SU-DHL-6 (cell line): ENCODE data around the gene DCAF8L1.
"Not testable (repeated sequence)": the region's sequence is repeated elsewhere in the genome, so short reads cannot be mapped to it uniquely, and the experiment has no call there.

Experiments
- H2AFZ ChIP-seq: fragments of 200-600 bp; sonication (generic); 2 replicates; pipeline ENCODE4 v1.6.1; 2014; ENCODE audit warnings: low read depth, mild to moderate bottlenecking, moderate library complexity, mixed read lengths, antibody characterized with exemption, low read length; ENCODE audit not compliant: severe bottlenecking
- H3F3A ChIP-seq: fragments of 200-600 bp; shearing (Covaris generic); 2 replicates; pipeline ENCODE4 v1.6.0; 2016; ENCODE audit warnings: antibody characterized with exemption, mild to moderate bottlenecking; ENCODE audit not compliant: insufficient read depth
- H3K27ac ChIP-seq: fragments of 200-600 bp; sonication (generic); 2 replicates; pipeline ENCODE4 v1.5.1; 2016; ENCODE audit warnings: low read depth, mild to moderate bottlenecking, low read length, moderate library complexity, mixed read lengths
- H3K27me3 ChIP-seq: fragments of 200-600 bp; sonication (generic), shearing (Covaris generic); 2 replicates; pipeline ENCODE4 v1.6.0; 2014; ENCODE audit warnings: mild to moderate bottlenecking, low read length
- H3K36me3 ChIP-seq: fragments of 200-600 bp; sonication (generic); 2 replicates; pipeline ENCODE4 v1.6.1; 2014; ENCODE audit warnings: mild to moderate bottlenecking, low read length, mixed read lengths
- H3K4me2 ChIP-seq: fragments of 300-600, 200-600 bp; shearing (Covaris generic), sonication (generic); 2 replicates; pipeline ENCODE4 v1.6.0; 2014; ENCODE audit warnings: low read length, low read depth, mild to moderate bottlenecking; ENCODE audit not compliant: poor library complexity, severe bottlenecking
- H3K4me3 ChIP-seq: fragments of 200-600 bp; sonication (generic); 2 replicates; pipeline ENCODE4 v1.5.1; 2014; ENCODE audit warnings: antibody characterized with exemption, low read length, mild to moderate bottlenecking, mixed read lengths; ENCODE audit not compliant: insufficient read depth, poor library complexity, severe bottlenecking
- H3K79me2 ChIP-seq: fragments of 200-600 bp; sonication (generic); 2 replicates; pipeline ENCODE4 v1.6.1; 2014; ENCODE audit warnings: mild to moderate bottlenecking, low read length, moderate library complexity; ENCODE audit not compliant: insufficient read depth
- H3K9ac ChIP-seq: fragments of 200-600 bp; sonication (generic); 2 replicates; pipeline ENCODE4 v1.7.0; 2014; ENCODE audit warnings: mild to moderate bottlenecking, low read length
- H3K9me2 ChIP-seq: fragments of 200-600 bp; sonication (generic); replicated peaks from 2 replicates; pipeline ENCODE4 v1.6.1; 2014; ENCODE audit warnings: low read length; ENCODE audit not compliant: insufficient read depth
- H3K9me3 ChIP-seq: fragments of 200-600 bp; sonication (generic); 2 replicates; pipeline ENCODE4 v1.6.1; 2014; ENCODE audit warnings: low read length, mixed read lengths; ENCODE audit not compliant: insufficient read depth
- H4K20me1 ChIP-seq: fragments of 200-600 bp; sonication (generic); 2 replicates; pipeline ENCODE4 v1.6.1; 2014; ENCODE audit warnings: low read depth, mild to moderate bottlenecking, antibody characterized with exemption, low read length, moderate library complexity, mixed read lengths
- EZH2phosphoT487 ChIP-seq: fragments of 200-600 bp; sonication (generic), shearing (Covaris generic); conservative IDR thresholded peaks from 2 replicates; pipeline ENCODE4 v1.6.1; 2018; ENCODE audit warnings: mild to moderate bottlenecking, antibody characterized with exemption, low read length, moderate library complexity, mixed read lengths
- TF ChIP-seq, protein P1 (sequence below): fragments of 200-600 bp; sonication (generic); IDR thresholded peaks from one replicate; pipeline ENCODE4 v1.5.1; 2017; ENCODE audit warnings: antibody characterized with exemption, mild to moderate bottlenecking, low read length, moderate library complexity; ENCODE audit not compliant: insufficient read depth, poor library complexity, severe bottlenecking

DCAF8L1 gene

DNA sequence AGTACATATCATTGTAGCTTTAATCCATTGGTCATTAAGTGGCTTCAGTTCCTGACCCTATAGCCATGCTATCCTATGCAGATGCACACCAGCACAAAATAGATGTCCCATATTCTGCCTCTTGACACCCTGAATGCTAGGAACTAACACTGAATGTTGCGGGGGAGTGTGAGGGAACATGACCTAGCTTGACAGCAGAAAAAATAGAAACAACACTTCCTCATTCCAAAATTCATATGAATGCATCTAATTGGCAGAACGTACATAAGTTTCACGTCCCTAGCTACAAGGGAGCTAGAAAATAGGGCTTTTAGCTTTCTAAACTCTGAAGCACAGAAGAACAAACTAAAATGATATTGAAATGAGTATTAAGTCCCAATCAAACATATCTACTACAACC is 14.4 kb upstream of the DCAF8L1 start:
- H3K9me3 ChIP-seq, result no peaks in the 10 kb centered on the region
- H3K4me2 ChIP-seq, result no peak overlapping the region
- no peaks in the 10 kb centered on the region for H3K9me2 ChIP-seq
- no peak overlapping the region for H3K27ac ChIP-seq
- no peak overlapping the region for H2AFZ ChIP-seq
- no peaks in the 10 kb centered on the region for H3K27me3 ChIP-seq
- H3F3A ChIP-seq, result no peaks in the 10 kb centered on the region
- no peak overlapping the region for H3K9ac ChIP-seq
- H4K20me1 ChIP-seq, result no peaks in the 10 kb centered on the region
- TF ChIP-seq EZH2phosphoT487, result no peak
- TF ChIP-seq, protein P1, sequence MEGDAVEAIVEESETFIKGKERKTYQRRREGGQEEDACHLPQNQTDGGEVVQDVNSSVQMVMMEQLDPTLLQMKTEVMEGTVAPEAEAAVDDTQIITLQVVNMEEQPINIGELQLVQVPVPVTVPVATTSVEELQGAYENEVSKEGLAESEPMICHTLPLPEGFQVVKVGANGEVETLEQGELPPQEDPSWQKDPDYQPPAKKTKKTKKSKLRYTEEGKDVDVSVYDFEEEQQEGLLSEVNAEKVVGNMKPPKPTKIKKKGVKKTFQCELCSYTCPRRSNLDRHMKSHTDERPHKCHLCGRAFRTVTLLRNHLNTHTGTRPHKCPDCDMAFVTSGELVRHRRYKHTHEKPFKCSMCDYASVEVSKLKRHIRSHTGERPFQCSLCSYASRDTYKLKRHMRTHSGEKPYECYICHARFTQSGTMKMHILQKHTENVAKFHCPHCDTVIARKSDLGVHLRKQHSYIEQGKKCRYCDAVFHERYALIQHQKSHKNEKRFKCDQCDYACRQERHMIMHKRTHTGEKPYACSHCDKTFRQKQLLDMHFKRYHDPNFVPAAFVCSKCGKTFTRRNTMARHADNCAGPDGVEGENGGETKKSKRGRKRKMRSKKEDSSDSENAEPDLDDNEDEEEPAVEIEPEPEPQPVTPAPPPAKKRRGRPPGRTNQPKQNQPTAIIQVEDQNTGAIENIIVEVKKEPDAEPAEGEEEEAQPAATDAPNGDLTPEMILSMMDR, result no peak
- H3K4me3 ChIP-seq, result no peak overlapping the region
- no peaks in the 10 kb centered on the region for H3K36me3 ChIP-seq
- H3K79me2 ChIP-seq, result no peaks in the 10 kb centered on the region

GRCh38 chrX:27987862-27988646 is 6.8 kb upstream of the DCAF8L1 start:
- no peaks in the 10 kb centered on the region for H3K79me2 ChIP-seq
- H3K4me3 ChIP-seq, result no peak overlapping the region
- no peaks in the 10 kb centered on the region for H3K9me2 ChIP-seq
- H3K9ac ChIP-seq, result no peak overlapping the region
- H3K36me3 ChIP-seq, result no peaks in the 10 kb centered on the region
- no peak overlapping the region for H3K27ac ChIP-seq
- H3K4me2 ChIP-seq, result no peak overlapping the region
- no peaks in the 10 kb centered on the region for H4K20me1 ChIP-seq
- H3K9me3 ChIP-seq, result no peaks in the 10 kb centered on the region
- no peak overlapping the region for H2AFZ ChIP-seq
- TF ChIP-seq, protein P1, result no peak
- TF ChIP-seq EZH2phosphoT487, result no peak
- no peaks in the 10 kb centered on the region for H3K27me3 ChIP-seq
- H3F3A ChIP-seq, result no peaks in the 10 kb centered on the region

GRCh38 chrX:27976934-27977333 is 4.3 kb downstream of the DCAF8L1 start:
- not testable (repeated sequence) for H3K36me3 ChIP-seq, H3K27me3 ChIP-seq, H3K27ac ChIP-seq, H3K79me2 ChIP-seq, H3K9me2 ChIP-seq, H3K9ac ChIP-seq, H3K9me3 ChIP-seq, H4K20me1 ChIP-seq, H3F3A ChIP-seq, H2AFZ ChIP-seq, H3K4me3 ChIP-seq, H3K4me2 ChIP-seq

- H3K27me3 ChIP-seq, result no peaks in the 10 kb centered on the region
- no peak overlapping the region for H3K4me2 ChIP-seq
- H4K20me1 ChIP-seq, result no peaks in the 10 kb centered on the region
- no peak overlapping the region for H3K27ac ChIP-seq
- no peaks in the 10 kb centered on the region for H3K79me2 ChIP-seq
- H3K9ac ChIP-seq, result no peak overlapping the region
- H3F3A ChIP-seq, result no peaks in the 10 kb centered on the region
- H3K9me2 ChIP-seq, result no peaks in the 10 kb centered on the region
- no peaks in the 10 kb centered on the region for H3K36me3 ChIP-seq
- no peak for TF ChIP-seq EZH2phosphoT487
- H2AFZ ChIP-seq, result no peak overlapping the region
- H3K9me3 ChIP-seq, result no peaks in the 10 kb centered on the region
- no peak overlapping the region for H3K4me3 ChIP-seq
Measured at GRCh38 chrX:27976284-27976683, 5.0 kb downstream of the DCAF8L1 start.
